T-helper 1 cell treated with Interleukin-12 subunit alpha and Interleukin-12 subunit beta and Interleukin-4 antibody, amounts not matched to agents 30 ng/mL and 1 ng/mL, for 36 hours (primary cell): ENCODE results near the gene PIP4P1. TPM values are rescaled to one million over a fixed set of nuclear protein-coding genes. Genes with fewer than 3 reads are reported as not detected.

Source experiments
- intact Hi-C: fragments of 100-400 bp; cut with micrococcal nuclease; formaldehyde crosslinking; loops from one replicate; pipeline ENCODE4 v1.15.1; 2024
- total RNA-seq: library from RNA; stranded (reverse); gene quantifications from 2 replicates; pipeline ENCODE4 v1.2.3, GENCODE V29; 2022

Gene PIP4P1
- total RNA-seq, 1 donor from 2014 or later = 36.1 TPM

- intact Hi-C loops = no loop called here
Observed at GRCh38 chr14:20440465-20440864, 20.8 kb downstream of the PIP4P1 start.

GRCh38 chr14:20438664-20439063 is 22.6 kb downstream of the PIP4P1 start:
- intact Hi-C loops = no loop called here

- intact Hi-C loops = no loop called here
Observed at GRCh38 chr14:20436363-20436755, 24.9 kb downstream of the PIP4P1 start.

- intact Hi-C loops = no loop called here
Observed at GRCh38 chr14:20435582-20436362, 25.5 kb downstream of the PIP4P1 start, which contains the start of gene KLHL33. TSS of gene KLHL33 (minus strand) at chr14:20436166. CDS start at chr14:20435811, 355 bp downstream.

- intact Hi-C loops = no loop called here
Observed at GRCh38 chr14:20434701-20435581, 26.3 kb downstream of the PIP4P1 start.

- intact Hi-C loops = no loop called here
Observed at GRCh38 chr14:20429801-20430669, 31.2 kb downstream of the PIP4P1 start.

- intact Hi-C loops = no loop called here
Observed at GRCh38 chr14:20428802-20429201, 32.4 kb downstream of the PIP4P1 start.

GRCh38 chr14:20428010-20428365 is 33.2 kb downstream of the PIP4P1 start:
- intact Hi-C loops = no loop called here

- intact Hi-C loops = no loop called here
Observed at GRCh38 chr14:20427231-20428009, 33.8 kb downstream of the PIP4P1 start.

- intact Hi-C loops = no loop called here
Observed at GRCh38 chr14:20424851-20425250, 36.4 kb downstream of the PIP4P1 start.

- intact Hi-C loops = no loop called here
Observed at GRCh38 chr14:20422886-20423285, 38.3 kb downstream of the PIP4P1 start.

GRCh38 chr14:20421267-20421666 is 40.0 kb downstream of the PIP4P1 start:
- intact Hi-C loops = no loop called here

GRCh38 chr14:20419419-20419818 is 41.8 kb downstream of the PIP4P1 start:
- intact Hi-C loops = no loop called here

- intact Hi-C loops = no loop called here
Observed at GRCh38 chr14:20418501-20418909, 42.7 kb downstream of the PIP4P1 start.

GRCh38 chr14:20417250-20418186 is 43.7 kb downstream of the PIP4P1 start:
- intact Hi-C loops = no loop called here

- intact Hi-C loops = no loop called here
Observed at GRCh38 chr14:20416223-20416622, 45.0 kb downstream of the PIP4P1 start.

GRCh38 chr14:20415782-20416206 is 45.4 kb downstream of the PIP4P1 start:
- intact Hi-C loops = loop anchor here (1.0 kb wide), 1 partner anchor 194 kb away; no protein-coding TSS in a partner anchor

GRCh38 chr14:20413744-20414082 is 47.5 kb downstream of the PIP4P1 start:
- intact Hi-C loops = loop anchor here (1.0 to 2.0 kb wide), 10 partner anchors 28 to 577 kb away; partner anchors contain the start of genes APEX1, CCNB1IP1, PARP2 and PIP4P1
